Upper lobe of left lung (tissue), 4 donors: ENCODE results near the gene COCH.

Experiments
- EP300 ChIP-seq, 4 donors: sonication (generic); formaldehyde crosslinking; IDR thresholded peaks; one replicate each; pipeline ENCODE4 v1.5.1; 2017; ENCODE audit warnings: antibody characterized with exemption in 4 of 4, control low read depth in 2 of 4
- POLR2AphosphoS5 ChIP-seq, 2 donors: sonication (generic); formaldehyde crosslinking; IDR thresholded peaks; one replicate each; pipeline ENCODE4 v1.5.1; 2017; ENCODE audit warnings: antibody characterized with exemption in 2 of 2
- TF ChIP-seq, protein P1 (sequence below), 6 experiments: fragments of 450-650 bp in 4 of 6; fragments of 200-600 bp in 2 of 6; sonication (generic) in 2 of 6; IDR thresholded peaks; one replicate each; pipeline ENCODE4 v1.5.1; 2016 to 2019; ENCODE audit warnings: antibody characterized with exemption in 6 of 6

DNA sequence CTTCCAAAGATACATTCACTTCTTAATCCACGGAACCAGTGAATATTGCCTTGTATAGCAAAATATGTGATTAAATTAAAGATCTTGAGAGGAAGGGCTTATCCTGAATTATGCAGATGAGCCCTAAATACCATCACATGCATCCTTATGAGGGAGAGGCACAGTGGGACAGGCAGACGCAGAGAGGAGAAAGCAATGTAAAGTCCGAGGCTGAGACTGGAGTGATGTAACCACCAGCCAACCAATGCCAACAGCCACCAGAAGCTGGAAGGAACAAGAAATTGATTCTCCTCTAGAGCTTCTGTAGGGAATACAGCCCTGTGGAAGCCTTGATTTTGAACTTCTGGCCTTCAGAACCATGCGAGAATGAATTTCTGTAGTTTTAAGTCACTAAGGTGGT is 44.5 kb upstream of the COCH start:
- TF ChIP-seq EP300 (IDR thresholded peaks at IDR 0.05), result no peak
- TF ChIP-seq, protein P1, sequence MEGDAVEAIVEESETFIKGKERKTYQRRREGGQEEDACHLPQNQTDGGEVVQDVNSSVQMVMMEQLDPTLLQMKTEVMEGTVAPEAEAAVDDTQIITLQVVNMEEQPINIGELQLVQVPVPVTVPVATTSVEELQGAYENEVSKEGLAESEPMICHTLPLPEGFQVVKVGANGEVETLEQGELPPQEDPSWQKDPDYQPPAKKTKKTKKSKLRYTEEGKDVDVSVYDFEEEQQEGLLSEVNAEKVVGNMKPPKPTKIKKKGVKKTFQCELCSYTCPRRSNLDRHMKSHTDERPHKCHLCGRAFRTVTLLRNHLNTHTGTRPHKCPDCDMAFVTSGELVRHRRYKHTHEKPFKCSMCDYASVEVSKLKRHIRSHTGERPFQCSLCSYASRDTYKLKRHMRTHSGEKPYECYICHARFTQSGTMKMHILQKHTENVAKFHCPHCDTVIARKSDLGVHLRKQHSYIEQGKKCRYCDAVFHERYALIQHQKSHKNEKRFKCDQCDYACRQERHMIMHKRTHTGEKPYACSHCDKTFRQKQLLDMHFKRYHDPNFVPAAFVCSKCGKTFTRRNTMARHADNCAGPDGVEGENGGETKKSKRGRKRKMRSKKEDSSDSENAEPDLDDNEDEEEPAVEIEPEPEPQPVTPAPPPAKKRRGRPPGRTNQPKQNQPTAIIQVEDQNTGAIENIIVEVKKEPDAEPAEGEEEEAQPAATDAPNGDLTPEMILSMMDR (IDR thresholded peaks at IDR 0.05), result no peak
- no peak for TF ChIP-seq POLR2AphosphoS5 (IDR thresholded peaks at IDR 0.05)
